HCT116 (cell line): ENCODE measurements around the gene PRDX4. TPM values are rescaled to one million over a fixed set of nuclear protein-coding genes. Genes with fewer than 3 reads are reported as not detected.

Source experiments
- ATAC-seq: fragments of 200-7000 bp; cut with Tn5 transposase; 2 replicates; pipeline ENCODE4 v1.9.1; 2020; ENCODE audit warnings: mild to moderate bottlenecking, moderate library complexity
- BruUV-seq: library from RNA; stranded (reverse); fragments of 400-500 nt; replicated peaks from 2 replicates; lab custom pipeline; 2021; lab: Mats Ljungman, UMichigan
- CTCF ChIA-PET: fragments of 300-600 bp; sonication (Branson Sonifier 250); formaldehyde crosslinking; loops from one replicate; lab custom pipeline; 2021; ENCODE audit warnings: antibody characterized with exemption; lab: Charles Lee
- POLR2A ChIA-PET: fragments of 300-600, 350-600 bp; sonication (Branson Sonifier 250); formaldehyde crosslinking; loops from one replicate; lab custom pipeline; 2021; ENCODE audit warnings: antibody characterized with exemption; lab: Charles Lee
- RAD21 ChIA-PET, 2 experiments: fragments of 300-600 bp; sonication (Branson Sonifier 250); formaldehyde crosslinking; loops; one replicate each; lab custom pipeline; 2023; ENCODE audit warnings: low total read pairs in 2 of 2; ENCODE audit not compliant: uncharacterized antibody in 2 of 2, unreplicated experiment in 2 of 2, low non-redundant PET in 1 of 2; lab: Charles Lee
- DNase-seq: peaks from one replicate; pipeline ENCODE4 v3.0.0-alpha.2; 2010; ENCODE audit warnings: low read depth, low spot score
- H2AFZ ChIP-seq: fragments of 200-600 bp; shearing (Covaris generic), sonication (generic); 2 replicates; pipeline ENCODE4 v1.6.1; 2017; ENCODE audit warnings: low read depth, mixed run types, mixed read lengths, antibody characterized with exemption, low read length; ENCODE audit not compliant: poor library complexity, severe bottlenecking
- H3K27ac ChIP-seq: 2 replicates; pipeline ENCODE4 v1.5.1; 2012; ENCODE audit warnings: low read depth, low read length
- H3K27me3 ChIP-seq: fragments of 200-600 bp; sonication (generic); 2 replicates; pipeline ENCODE4 v1.6.1; 2016; ENCODE audit warnings: mixed run types, low read length, mixed read lengths; ENCODE audit not compliant: insufficient read depth
- H3K36me3 ChIP-seq, 2 experiments: fragments of 200-500 bp in 1 of 2; fragments of 200-600 bp in 1 of 2; sonication (Bioruptor generic) in 1 of 2; sonication (generic) in 1 of 2; 2 replicates each; pipeline versions ENCODE4 v1.5.1 to v1.6.1; 2014 to 2016; ENCODE audit warnings: low read length in 2 of 2, inconsistent platforms in 1 of 2, mixed read lengths in 1 of 2, mixed run types in 1 of 2; ENCODE audit not compliant: insufficient read depth in 2 of 2, control insufficient read depth in 1 of 2
- H3K4me1 ChIP-seq, 2 experiments: fragments of 200-600 bp in 1 of 2; sonication (generic) in 1 of 2; 2 replicates each; pipeline versions ENCODE4 v1.5.1 to v1.6.1; 2012 to 2017; ENCODE audit warnings: low read length in 2 of 2, inconsistent platforms in 1 of 2, mild to moderate bottlenecking in 1 of 2, mixed read lengths in 1 of 2, mixed run types in 1 of 2, moderate library complexity in 1 of 2; ENCODE audit not compliant: insufficient read depth in 2 of 2, control insufficient read depth in 1 of 2
- H3K4me2 ChIP-seq: fragments of 200-600 bp; sonication (generic); 2 replicates; pipeline ENCODE4 v1.6.1; 2017; ENCODE audit warnings: mixed run types, low read length, mixed read lengths
- H3K4me3 ChIP-seq, 2 experiments: fragments of 200-600 bp in 1 of 2; sonication (generic) in 1 of 2; replicated peaks in 1 of 2; 2 replicates each; pipeline ENCODE4 v1.5.1; 2011 to 2016; ENCODE audit warnings: low read length in 2 of 2, control low read depth in 1 of 2, low read depth in 1 of 2, mild to moderate bottlenecking in 1 of 2, mixed read lengths in 1 of 2, mixed run types in 1 of 2
- H3K79me2 ChIP-seq: fragments of 200-600 bp; sonication (generic); 2 replicates; pipeline ENCODE4 v1.6.1; 2017; ENCODE audit warnings: mild to moderate bottlenecking, mixed run types, low read length, moderate library complexity, mixed read lengths; ENCODE audit not compliant: insufficient read depth
- H3K9ac ChIP-seq: fragments of 200-600 bp; sonication (generic); 2 replicates; pipeline ENCODE4 v1.6.1; 2016; ENCODE audit warnings: low read length, mixed read lengths
- H3K9me2 ChIP-seq: fragments of 200-600 bp; sonication (generic), shearing (Covaris generic); 2 replicates; pipeline ENCODE4 v1.6.1; 2017; ENCODE audit warnings: mixed run types, mild to moderate bottlenecking, moderate library complexity; ENCODE audit not compliant: insufficient read depth
- H3K9me3 ChIP-seq, 2 experiments: fragments of 200-500 bp in 1 of 2; fragments of 200-600 bp in 1 of 2; sonication (Bioruptor generic) in 1 of 2; sonication (generic) in 1 of 2; 2 replicates each; pipeline ENCODE4 v1.6.1; 2014 to 2017; ENCODE audit warnings: low read length in 2 of 2, mixed read lengths in 2 of 2, inconsistent platforms in 1 of 2, low read depth in 1 of 2, mild to moderate bottlenecking in 1 of 2, mixed run types in 1 of 2, moderate library complexity in 1 of 2; ENCODE audit not compliant: control insufficient read depth in 1 of 2, insufficient read depth in 1 of 2
- H4K20me1 ChIP-seq: fragments of 200-600 bp; sonication (generic), shearing (Covaris generic); 2 replicates; pipeline ENCODE4 v1.6.1; 2017; ENCODE audit warnings: mixed run types, mild to moderate bottlenecking, moderate library complexity; ENCODE audit not compliant: insufficient read depth
- CEBPB ChIP-seq: IDR thresholded peaks from 2 replicates; pipeline ENCODE4 v1.6.1; 2012; ENCODE audit warnings: low read depth
- EGR1 ChIP-seq: IDR thresholded peaks from 2 replicates; pipeline ENCODE4 v1.6.1; 2012; ENCODE audit warnings: low read depth
- ELF1 ChIP-seq: IDR thresholded peaks from 2 replicates; pipeline ENCODE4 v1.6.1; 2012; ENCODE audit warnings: low read depth, borderline replicate concordance
- EZH2 ChIP-seq: fragments of 200-600 bp; sonication (generic); IDR thresholded peaks from 2 replicates; pipeline ENCODE4 v1.6.1; 2017; ENCODE audit warnings: antibody characterized with exemption, mixed run types
- FOSL1 ChIP-seq: IDR thresholded peaks from 2 replicates; pipeline ENCODE4 v1.6.1; 2012; ENCODE audit warnings: low read depth
- POLR2AphosphoS5 ChIP-seq: IDR thresholded peaks from 2 replicates; pipeline ENCODE4 v1.6.1; 2011; ENCODE audit warnings: mild to moderate bottlenecking, low read depth, low read length, moderate library complexity
- RAD21 ChIP-seq: IDR thresholded peaks from 2 replicates; pipeline ENCODE4 v1.6.1; 2012; ENCODE audit warnings: low read depth, mild to moderate bottlenecking
- SRF ChIP-seq: IDR thresholded peaks from 2 replicates; pipeline ENCODE4 v1.6.1; 2012; ENCODE audit warnings: low read depth
- TCF7L2 ChIP-seq: IDR thresholded peaks from 2 replicates; pipeline ENCODE4 v1.7.0; 2011; ENCODE audit warnings: borderline replicate concordance, inconsistent platforms; ENCODE audit not compliant: insufficient read depth, insufficient read length; ENCODE audit errors: extremely low read depth
- YY1 ChIP-seq: IDR thresholded peaks from 2 replicates; pipeline ENCODE4 v1.6.1; 2011; ENCODE audit warnings: low read length, low read depth, moderate library complexity, mild to moderate bottlenecking; ENCODE audit not compliant: insufficient replicate concordance; ENCODE audit errors: extremely low read depth
- ZFX ChIP-seq: fragments of 450-650 bp; IDR thresholded peaks from 2 replicates; pipeline ENCODE4 v1.6.1; 2017
- intact Hi-C: fragments of 100-400 bp; cut with micrococcal nuclease; formaldehyde crosslinking; loops from 2 replicates; pipeline ENCODE4 v1.10.0; 2022
- total RNA-seq: library from RNA; stranded (reverse); gene quantifications from one replicate; pipeline ENCODE4 v1.2.1, GENCODE V29; 2021; ENCODE audit not compliant: unreplicated experiment
- TF ChIP-seq, protein P1 (sequence below), 3 experiments: fragments of 200-600 bp in 1 of 3; sonication (generic) in 1 of 3; IDR thresholded peaks in 2 of 3; conservative IDR thresholded peaks in 1 of 3; 2 replicates each; pipeline ENCODE4 v1.5.1; 2012 to 2017; ENCODE audit warnings: low read depth in 2 of 3, low read length in 2 of 3, antibody characterized with exemption in 1 of 3, borderline replicate concordance in 1 of 3, control low read depth in 1 of 3, mild to moderate bottlenecking in 1 of 3, mixed read lengths in 1 of 3, mixed run types in 1 of 3, moderate library complexity in 1 of 3; ENCODE audit not compliant: insufficient read depth in 1 of 3
- TF ChIP-seq, protein P2 (sequence below): IDR thresholded peaks from 2 replicates; pipeline ENCODE4 v1.6.1; 2012
- TF ChIP-seq, protein P3 (sequence below): IDR thresholded peaks from 2 replicates; pipeline ENCODE4 v1.6.1; 2012; ENCODE audit warnings: low read depth

The PRDX4 gene
- total RNA-seq, 1 experiment from 2014 or later, result 122 TPM

DNA sequence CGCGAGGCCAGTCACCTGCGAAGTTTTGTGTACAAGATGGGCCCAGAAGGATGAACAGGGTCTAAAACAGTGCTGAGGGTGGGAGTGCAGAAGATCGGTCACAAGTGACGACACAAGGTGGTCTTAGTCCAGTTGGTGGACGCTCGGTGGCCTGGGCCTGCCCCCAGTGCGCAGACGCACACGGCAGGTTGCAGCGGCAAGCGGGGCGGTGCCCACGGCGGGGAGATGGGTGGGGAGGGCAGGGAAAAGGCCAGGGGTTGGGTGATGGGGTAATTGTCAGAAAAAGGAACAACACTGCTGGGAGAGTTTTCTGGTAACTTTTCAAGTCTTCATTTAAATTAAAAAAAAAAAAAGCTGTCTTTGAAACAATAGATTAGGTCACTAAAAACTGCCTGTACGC lies 1.0 kb upstream of the PRDX4 start:
- CTCF ChIA-PET, result no interaction called here
- H3K4me2 ChIP-seq, result no peak overlapping the region

More for the DNA sequence above, 1.0 kb upstream of the PRDX4 start:
- DNase-seq (no peak), ATAC-seq (no peak)
- POLR2A ChIA-PET, result interaction anchor here (1.6 kb wide), 1 partner anchor 236 kb away, joined by 4 read pairs; no protein-coding TSS in a partner anchor
- Histone ChIP-seq H3K9ac (no peak overlapping the region), H3K36me3 (0 out of 4 replicates have a peak, but pooled peaks cover 0 to 2% of the 10 kb centered on the region in 2 experiments), H3K4me3 (no peak overlapping the region), H2AFZ (no peak overlapping the region), H3K27me3 (no peaks in the 10 kb centered on the region), H3K4me1 (peaks cover 2 to 9% of the 10 kb centered on the region in 2 experiments; a peak in 2 of 4 replicates), H4K20me1 (no peaks in the 10 kb centered on the region), H3K79me2 (peaks cover 38% of the 10 kb centered on the region), H3K9me3 (no peaks in the 10 kb centered on the region), H3K27ac (no peak overlapping the region), H3K9me2 (no peaks in the 10 kb centered on the region)
- no TSS peak for BruUV-seq
- RAD21 ChIA-PET, result no interaction called here
- TF ChIP-seq EGR1, result no peak
- TF ChIP-seq ELF1, result no peak
- TF ChIP-seq, protein P1, sequence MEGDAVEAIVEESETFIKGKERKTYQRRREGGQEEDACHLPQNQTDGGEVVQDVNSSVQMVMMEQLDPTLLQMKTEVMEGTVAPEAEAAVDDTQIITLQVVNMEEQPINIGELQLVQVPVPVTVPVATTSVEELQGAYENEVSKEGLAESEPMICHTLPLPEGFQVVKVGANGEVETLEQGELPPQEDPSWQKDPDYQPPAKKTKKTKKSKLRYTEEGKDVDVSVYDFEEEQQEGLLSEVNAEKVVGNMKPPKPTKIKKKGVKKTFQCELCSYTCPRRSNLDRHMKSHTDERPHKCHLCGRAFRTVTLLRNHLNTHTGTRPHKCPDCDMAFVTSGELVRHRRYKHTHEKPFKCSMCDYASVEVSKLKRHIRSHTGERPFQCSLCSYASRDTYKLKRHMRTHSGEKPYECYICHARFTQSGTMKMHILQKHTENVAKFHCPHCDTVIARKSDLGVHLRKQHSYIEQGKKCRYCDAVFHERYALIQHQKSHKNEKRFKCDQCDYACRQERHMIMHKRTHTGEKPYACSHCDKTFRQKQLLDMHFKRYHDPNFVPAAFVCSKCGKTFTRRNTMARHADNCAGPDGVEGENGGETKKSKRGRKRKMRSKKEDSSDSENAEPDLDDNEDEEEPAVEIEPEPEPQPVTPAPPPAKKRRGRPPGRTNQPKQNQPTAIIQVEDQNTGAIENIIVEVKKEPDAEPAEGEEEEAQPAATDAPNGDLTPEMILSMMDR (IDR thresholded peaks at IDR 0.05 in 2 of 3, conservative IDR thresholded peaks at IDR 0.05 in 1 of 3; ENCODE audit: borderline replicate concordance in 1 of 3, insufficient read depth in 1 of 3, low read depth in 2 of 3, low read length in 2 of 3), result no peak
- no peak for TF ChIP-seq EZH2
- no peak for TF ChIP-seq TCF7L2
- TF ChIP-seq POLR2AphosphoS5, result no peak
- TF ChIP-seq, protein P2, sequence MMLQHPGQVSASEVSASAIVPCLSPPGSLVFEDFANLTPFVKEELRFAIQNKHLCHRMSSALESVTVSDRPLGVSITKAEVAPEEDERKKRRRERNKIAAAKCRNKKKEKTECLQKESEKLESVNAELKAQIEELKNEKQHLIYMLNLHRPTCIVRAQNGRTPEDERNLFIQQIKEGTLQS, result no peak
- TF ChIP-seq ZFX, result no peak
- TF ChIP-seq FOSL1, result no peak
- TF ChIP-seq YY1, result no peak
- TF ChIP-seq CEBPB, result no peak
- TF ChIP-seq, protein P3, sequence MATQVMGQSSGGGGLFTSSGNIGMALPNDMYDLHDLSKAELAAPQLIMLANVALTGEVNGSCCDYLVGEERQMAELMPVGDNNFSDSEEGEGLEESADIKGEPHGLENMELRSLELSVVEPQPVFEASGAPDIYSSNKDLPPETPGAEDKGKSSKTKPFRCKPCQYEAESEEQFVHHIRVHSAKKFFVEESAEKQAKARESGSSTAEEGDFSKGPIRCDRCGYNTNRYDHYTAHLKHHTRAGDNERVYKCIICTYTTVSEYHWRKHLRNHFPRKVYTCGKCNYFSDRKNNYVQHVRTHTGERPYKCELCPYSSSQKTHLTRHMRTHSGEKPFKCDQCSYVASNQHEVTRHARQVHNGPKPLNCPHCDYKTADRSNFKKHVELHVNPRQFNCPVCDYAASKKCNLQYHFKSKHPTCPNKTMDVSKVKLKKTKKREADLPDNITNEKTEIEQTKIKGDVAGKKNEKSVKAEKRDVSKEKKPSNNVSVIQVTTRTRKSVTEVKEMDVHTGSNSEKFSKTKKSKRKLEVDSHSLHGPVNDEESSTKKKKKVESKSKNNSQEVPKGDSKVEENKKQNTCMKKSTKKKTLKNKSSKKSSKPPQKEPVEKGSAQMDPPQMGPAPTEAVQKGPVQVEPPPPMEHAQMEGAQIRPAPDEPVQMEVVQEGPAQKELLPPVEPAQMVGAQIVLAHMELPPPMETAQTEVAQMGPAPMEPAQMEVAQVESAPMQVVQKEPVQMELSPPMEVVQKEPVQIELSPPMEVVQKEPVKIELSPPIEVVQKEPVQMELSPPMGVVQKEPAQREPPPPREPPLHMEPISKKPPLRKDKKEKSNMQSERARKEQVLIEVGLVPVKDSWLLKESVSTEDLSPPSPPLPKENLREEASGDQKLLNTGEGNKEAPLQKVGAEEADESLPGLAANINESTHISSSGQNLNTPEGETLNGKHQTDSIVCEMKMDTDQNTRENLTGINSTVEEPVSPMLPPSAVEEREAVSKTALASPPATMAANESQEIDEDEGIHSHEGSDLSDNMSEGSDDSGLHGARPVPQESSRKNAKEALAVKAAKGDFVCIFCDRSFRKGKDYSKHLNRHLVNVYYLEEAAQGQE, result no peak
- no peak for TF ChIP-seq SRF
- TF ChIP-seq RAD21, result no peak
- intact Hi-C loops, result no loop called here
